AG10803 (cell line): ENCODE measurements around the gene PIGK.
A peak's percentile ranks its signal among the peaks of the same experiment; 100 is the strongest.

Experiments used
- DNase-seq: peaks from one replicate; pipeline ENCODE4 v3.0.0; 2010; ENCODE audit warnings: low read depth
- H3K4me3 ChIP-seq: 2 replicates; pipeline ENCODE4 v1.5.1; 2011; ENCODE audit warnings: mild to moderate bottlenecking, low read length, control low read depth
- TF ChIP-seq, protein P1 (sequence below): conservative IDR thresholded peaks from 2 replicates; pipeline ENCODE4 v1.5.1; 2011; ENCODE audit warnings: mild to moderate bottlenecking, low read length, control low read depth, inconsistent platforms

PIGK gene

DNA sequence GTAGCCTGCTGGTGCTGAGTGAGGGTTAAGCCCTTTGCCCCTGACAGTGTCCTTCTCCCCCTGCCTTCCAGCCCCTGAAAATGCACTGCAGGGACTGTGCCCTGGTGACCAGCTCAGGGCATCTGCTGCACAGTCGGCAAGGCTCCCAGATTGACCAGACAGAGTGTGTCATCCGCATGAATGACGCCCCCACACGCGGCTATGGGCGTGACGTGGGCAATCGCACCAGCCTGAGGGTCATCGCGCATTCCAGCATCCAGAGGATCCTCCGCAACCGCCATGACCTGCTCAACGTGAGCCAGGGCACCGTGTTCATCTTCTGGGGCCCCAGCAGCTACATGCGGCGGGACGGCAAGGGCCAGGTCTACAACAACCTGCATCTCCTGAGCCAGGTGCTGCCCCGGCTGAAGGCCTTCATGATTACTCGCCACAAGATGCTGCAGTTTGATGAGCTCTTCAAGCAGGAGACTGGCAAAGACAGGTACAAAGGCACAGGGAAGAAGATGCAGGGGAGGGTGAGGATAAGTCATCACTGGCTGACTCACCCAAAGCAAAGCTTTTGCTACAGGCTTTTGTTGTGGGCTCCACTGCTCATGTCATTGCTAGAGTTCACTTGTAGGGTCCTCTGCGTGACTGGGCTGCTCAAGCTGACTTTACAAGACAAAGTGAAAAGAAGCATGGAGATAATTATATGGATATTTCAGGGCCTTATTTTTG is 174.9 kb downstream of the PIGK start:
- no peak for DNase-seq
- TF ChIP-seq, protein P1, sequence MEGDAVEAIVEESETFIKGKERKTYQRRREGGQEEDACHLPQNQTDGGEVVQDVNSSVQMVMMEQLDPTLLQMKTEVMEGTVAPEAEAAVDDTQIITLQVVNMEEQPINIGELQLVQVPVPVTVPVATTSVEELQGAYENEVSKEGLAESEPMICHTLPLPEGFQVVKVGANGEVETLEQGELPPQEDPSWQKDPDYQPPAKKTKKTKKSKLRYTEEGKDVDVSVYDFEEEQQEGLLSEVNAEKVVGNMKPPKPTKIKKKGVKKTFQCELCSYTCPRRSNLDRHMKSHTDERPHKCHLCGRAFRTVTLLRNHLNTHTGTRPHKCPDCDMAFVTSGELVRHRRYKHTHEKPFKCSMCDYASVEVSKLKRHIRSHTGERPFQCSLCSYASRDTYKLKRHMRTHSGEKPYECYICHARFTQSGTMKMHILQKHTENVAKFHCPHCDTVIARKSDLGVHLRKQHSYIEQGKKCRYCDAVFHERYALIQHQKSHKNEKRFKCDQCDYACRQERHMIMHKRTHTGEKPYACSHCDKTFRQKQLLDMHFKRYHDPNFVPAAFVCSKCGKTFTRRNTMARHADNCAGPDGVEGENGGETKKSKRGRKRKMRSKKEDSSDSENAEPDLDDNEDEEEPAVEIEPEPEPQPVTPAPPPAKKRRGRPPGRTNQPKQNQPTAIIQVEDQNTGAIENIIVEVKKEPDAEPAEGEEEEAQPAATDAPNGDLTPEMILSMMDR, result no peak
- no peak overlapping the region for H3K4me3 ChIP-seq

DNA sequence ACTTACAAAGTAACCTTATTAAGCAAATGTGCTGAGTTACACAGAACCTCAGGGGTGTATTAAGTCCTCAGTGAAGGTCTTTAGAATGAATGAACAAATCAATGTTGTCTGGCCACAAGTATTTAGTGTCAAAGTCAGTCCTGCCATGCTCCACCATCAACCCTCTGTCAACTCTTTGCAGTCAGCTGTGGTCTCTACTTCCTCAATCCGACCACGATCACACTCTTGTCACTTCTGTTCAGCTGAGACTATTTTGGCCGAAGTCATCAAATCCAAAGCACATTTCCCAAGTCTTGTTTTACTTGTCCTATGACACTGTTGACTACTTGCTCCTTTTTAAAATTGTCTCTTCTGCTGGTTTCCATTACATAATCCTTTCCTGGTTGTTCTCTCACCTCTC is 178.4 kb downstream of the PIGK start:
- TF ChIP-seq, protein P1, result no peak
- no peak overlapping the region for H3K4me3 ChIP-seq
- DNase-seq, result no peak

DNA sequence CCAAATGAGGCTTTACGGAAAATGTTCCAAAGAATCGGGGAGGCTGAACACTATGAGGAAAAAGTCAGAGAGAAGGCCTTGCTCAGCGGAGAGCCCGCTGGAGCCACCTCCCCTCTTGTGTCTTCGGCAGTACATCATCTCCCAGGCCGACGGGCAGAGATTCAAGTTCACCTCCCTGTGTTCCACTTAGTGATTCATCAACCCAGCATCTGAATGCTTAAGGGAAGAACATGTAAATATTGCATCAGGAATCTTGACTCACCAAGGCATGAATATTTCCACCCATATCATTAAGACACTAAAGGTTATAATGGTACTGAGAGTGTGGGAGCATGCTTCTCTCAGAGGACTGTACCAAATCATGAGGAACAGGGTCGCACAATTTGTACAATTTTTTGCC is 179.5 kb downstream of the PIGK start:
- H3K4me3 ChIP-seq, result no peak overlapping the region
- DNase-seq, result peak; percentile 97
- TF ChIP-seq, protein P1, result no peak

DNA sequence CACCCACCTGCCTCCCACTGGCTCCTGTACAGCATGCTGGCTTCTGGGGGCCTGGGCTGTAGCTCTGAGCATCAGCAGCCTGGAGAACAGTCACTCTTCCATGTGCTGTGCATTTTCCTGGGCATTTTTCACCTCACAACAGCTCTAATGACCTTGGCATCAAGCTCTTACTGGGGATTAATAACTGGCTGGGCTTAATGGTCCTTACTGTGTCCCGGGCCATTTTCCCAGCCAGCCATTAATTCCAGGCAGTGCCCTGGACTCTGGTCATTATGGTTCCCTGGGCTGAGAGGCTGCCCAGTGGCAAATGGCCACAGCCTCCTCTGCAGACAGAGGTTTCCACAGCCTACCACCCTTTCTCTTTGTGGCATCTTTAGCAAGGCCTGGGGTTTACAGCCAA is 180.1 kb downstream of the PIGK start:
- TF ChIP-seq, protein P1, result no peak
- no peak for DNase-seq

More for the DNA sequence above, 180.1 kb downstream of the PIGK start:
- H3K4me3 ChIP-seq, result no peak overlapping the region
